A673 (cell line): ENCODE data around the gene RCAN3. TPM values are rescaled to one million over a fixed set of nuclear protein-coding genes. Genes with fewer than 3 reads are reported as not detected.
"Not testable (repeated sequence)": the region's sequence is repeated elsewhere in the genome, so short reads cannot be mapped to it uniquely, and the experiment has no call there.

ENCODE experiments used
- BruUV-seq: library from RNA; stranded (reverse); fragments of 400-500 nt; replicated peaks from 2 replicates; lab custom pipeline; 2021; lab: Mats Ljungman, UMichigan
- CTCF ChIA-PET: fragments of 300-600 bp; sonication (Branson Sonifier 250); formaldehyde crosslinking; loops from one replicate; lab custom pipeline; 2022; ENCODE audit warnings: antibody characterized with exemption; lab: Charles Lee
- POLR2A ChIA-PET: fragments of 300-600 bp; sonication (Branson Sonifier 250); formaldehyde crosslinking; loops from one replicate; lab custom pipeline; 2022; ENCODE audit warnings: antibody characterized with exemption; ENCODE audit not compliant: low non-redundant PET; lab: Charles Lee
- DNase-seq: peaks from one replicate; pipeline ENCODE4 v3.0.0-alpha.2; 2015; ENCODE audit warnings: low spot score
- H3K27ac ChIP-seq: fragments of 200-600 bp; sonication (generic); 2 replicates; pipeline ENCODE4 v1.5.1; 2016; ENCODE audit warnings: mixed run types, low read depth, mild to moderate bottlenecking, mixed read lengths, antibody characterized with exemption, low read length; ENCODE audit not compliant: poor library complexity, severe bottlenecking
- H3K27me3 ChIP-seq: fragments of 200-600 bp; sonication (generic); replicated peaks from 2 replicates; pipeline ENCODE4 v1.6.1; 2017; ENCODE audit warnings: mixed run types, low read depth, mild to moderate bottlenecking, mixed read lengths, antibody characterized with exemption, low read length; ENCODE audit not compliant: insufficient read depth, poor library complexity
- H3K36me3 ChIP-seq: fragments of 200-600 bp; sonication (generic); 2 replicates; pipeline ENCODE4 v1.6.1; 2016; ENCODE audit warnings: mixed run types, mild to moderate bottlenecking, mixed read lengths, antibody characterized with exemption, low read length; ENCODE audit not compliant: insufficient read depth, poor library complexity, severe bottlenecking
- H3K4me1 ChIP-seq: fragments of 200-600 bp; sonication (generic); 2 replicates; pipeline ENCODE4 v1.6.1; 2017; ENCODE audit warnings: mixed run types, mild to moderate bottlenecking, mixed read lengths, antibody characterized with exemption, low read length; ENCODE audit not compliant: insufficient read depth, poor library complexity, severe bottlenecking
- H3K4me3 ChIP-seq: fragments of 200-600 bp; sonication (generic); 2 replicates; pipeline ENCODE4 v1.5.1; 2016; ENCODE audit warnings: low read depth, mixed run types, mild to moderate bottlenecking, mixed read lengths, low read length; ENCODE audit not compliant: poor library complexity, severe bottlenecking
- H3K9me3 ChIP-seq: fragments of 200-600 bp; sonication (generic); 2 replicates; pipeline ENCODE4 v1.6.1; 2016; ENCODE audit warnings: mixed run types, low read depth, mild to moderate bottlenecking, mixed read lengths, antibody characterized with exemption, low read length; ENCODE audit not compliant: poor library complexity, severe bottlenecking
- EZH2 ChIP-seq: fragments of 200-600 bp; sonication (generic); IDR thresholded peaks from 2 replicates; pipeline ENCODE4 v1.6.1; 2017; ENCODE audit warnings: borderline replicate concordance, low read depth, mild to moderate bottlenecking, mixed read lengths, antibody characterized with exemption, low read length; ENCODE audit not compliant: poor library complexity, severe bottlenecking
- intact Hi-C: fragments of 100-400 bp; cut with micrococcal nuclease; formaldehyde crosslinking; loops from one replicate; pipeline ENCODE4 v1.10.0; 2022; ENCODE audit not compliant: unreplicated experiment
- total RNA-seq: library from RNA; stranded (reverse); gene quantifications from 2 replicates; pipeline ENCODE4 v1.2.3, GENCODE V29; 2021
- TF ChIP-seq, protein P1 (sequence below): fragments of 300-800, 200-600 bp; sonication (generic); conservative IDR thresholded peaks from 2 replicates; pipeline ENCODE4 v1.5.1; 2017; ENCODE audit warnings: low read depth, mild to moderate bottlenecking, antibody characterized with exemption, low read length, moderate library complexity, mixed read lengths

The RCAN3 gene
- total RNA-seq, 1 experiment from 2014 or later: 7.4 TPM

- intact Hi-C loops: loop anchor here (10.0 kb wide), 1 partner anchor 87 kb away; no protein-coding TSS in a partner anchor
- Histone ChIP-seq H3K4me3 (no peak overlapping the region), H3K4me1 (no peaks in the 10 kb centered on the region), H3K27ac (no peak overlapping the region), H3K9me3 (no peaks in the 10 kb centered on the region), H3K36me3 (no peaks in the 10 kb centered on the region), H3K27me3 (no peaks in the 10 kb centered on the region)
- POLR2A ChIA-PET: no interaction called here
- CTCF ChIA-PET: no interaction called here
- no peak for DNase-seq
- no peak for TF ChIP-seq EZH2
- TF ChIP-seq, protein P1, sequence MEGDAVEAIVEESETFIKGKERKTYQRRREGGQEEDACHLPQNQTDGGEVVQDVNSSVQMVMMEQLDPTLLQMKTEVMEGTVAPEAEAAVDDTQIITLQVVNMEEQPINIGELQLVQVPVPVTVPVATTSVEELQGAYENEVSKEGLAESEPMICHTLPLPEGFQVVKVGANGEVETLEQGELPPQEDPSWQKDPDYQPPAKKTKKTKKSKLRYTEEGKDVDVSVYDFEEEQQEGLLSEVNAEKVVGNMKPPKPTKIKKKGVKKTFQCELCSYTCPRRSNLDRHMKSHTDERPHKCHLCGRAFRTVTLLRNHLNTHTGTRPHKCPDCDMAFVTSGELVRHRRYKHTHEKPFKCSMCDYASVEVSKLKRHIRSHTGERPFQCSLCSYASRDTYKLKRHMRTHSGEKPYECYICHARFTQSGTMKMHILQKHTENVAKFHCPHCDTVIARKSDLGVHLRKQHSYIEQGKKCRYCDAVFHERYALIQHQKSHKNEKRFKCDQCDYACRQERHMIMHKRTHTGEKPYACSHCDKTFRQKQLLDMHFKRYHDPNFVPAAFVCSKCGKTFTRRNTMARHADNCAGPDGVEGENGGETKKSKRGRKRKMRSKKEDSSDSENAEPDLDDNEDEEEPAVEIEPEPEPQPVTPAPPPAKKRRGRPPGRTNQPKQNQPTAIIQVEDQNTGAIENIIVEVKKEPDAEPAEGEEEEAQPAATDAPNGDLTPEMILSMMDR: no peak
- BruUV-seq: no TSS peak
Observed at GRCh38 chr1:24548070-24548469, 45.4 kb downstream of the RCAN3 start.

DNA sequence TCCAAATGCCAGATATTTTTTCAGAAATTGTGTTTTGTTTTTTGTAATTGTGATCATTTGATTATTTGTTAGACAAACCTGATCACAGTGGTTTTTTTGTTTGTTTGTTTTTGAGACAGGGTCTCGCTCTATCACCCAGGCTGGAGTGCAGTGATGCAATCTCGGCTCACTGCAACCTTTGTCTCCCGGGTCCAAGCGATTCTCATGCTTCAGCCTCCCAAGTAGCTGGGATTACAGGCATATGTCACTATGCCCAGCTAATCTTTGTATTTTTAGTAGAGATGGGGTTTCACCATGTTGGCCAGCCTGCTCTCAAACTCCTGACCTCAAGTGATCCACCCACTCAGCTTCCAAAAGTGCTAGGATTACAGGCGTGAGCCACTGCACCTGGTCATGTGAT is 46.6 kb downstream of the RCAN3 start:
- BruUV-seq, H3K27me3 ChIP-seq, H3K4me1 ChIP-seq, POLR2A ChIA-PET, H3K36me3 ChIP-seq, H3K4me3 ChIP-seq, DNase-seq, CTCF ChIA-PET, H3K27ac ChIP-seq, H3K9me3 ChIP-seq: not testable (repeated sequence)
- intact Hi-C loops: loop anchor here (10.0 kb wide), 1 partner anchor 86 kb away; no protein-coding TSS in a partner anchor

DNA sequence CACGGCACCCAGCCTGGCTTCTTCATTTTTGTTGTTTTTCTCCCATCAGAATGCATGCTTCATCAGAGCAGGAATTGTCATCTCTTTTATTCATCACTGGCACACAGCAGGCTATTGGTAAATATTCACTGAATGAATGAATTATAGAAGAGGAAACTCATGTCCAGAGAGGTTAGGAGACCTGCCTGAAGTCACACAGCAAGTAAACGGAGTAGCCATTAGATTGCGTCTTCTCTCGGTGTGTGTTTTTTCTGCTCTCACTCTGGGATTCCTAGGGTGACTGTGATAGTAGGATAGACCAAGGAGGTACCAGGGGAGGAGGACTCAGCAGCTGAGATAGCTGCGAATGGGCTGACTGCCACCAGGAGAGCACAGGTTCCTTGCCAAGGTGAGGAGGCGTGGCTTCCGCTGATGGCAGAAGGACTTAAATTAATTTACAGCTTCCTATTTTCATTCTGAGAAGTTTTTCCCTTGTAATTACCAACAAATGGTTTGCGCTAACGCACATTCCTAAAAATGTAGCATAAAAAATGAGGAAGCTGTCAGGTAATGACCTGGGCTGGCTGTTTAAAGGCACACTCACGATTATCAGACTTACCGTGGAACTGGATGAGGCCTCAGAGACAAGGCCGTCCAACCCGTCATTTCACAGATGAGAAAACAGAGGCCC is 48.8 kb downstream of the RCAN3 start:
- ChIA-PET POLR2A (no interaction called here), CTCF (no interaction called here)
- TF ChIP-seq, protein P1: no peak
- no peak for TF ChIP-seq EZH2
- intact Hi-C loops: no loop called here
- DNase-seq: no peak
- Histone ChIP-seq H3K27ac (no peak overlapping the region), H3K4me3 (no peak overlapping the region), H3K27me3 (peaks cover 13% of the 10 kb centered on the region), H3K4me1 (no peaks in the 10 kb centered on the region), H3K36me3 (no peaks in the 10 kb centered on the region), H3K9me3 (no peaks in the 10 kb centered on the region)
- no TSS peak for BruUV-seq

GRCh38 chr1:24551960-24552571 is 49.4 kb downstream of the RCAN3 start:
- no TSS peak for BruUV-seq

More at GRCh38 chr1:24551960-24552571, 49.4 kb downstream of the RCAN3 start:
- Histone ChIP-seq H3K4me1 (no peaks in the 10 kb centered on the region), H3K36me3 (no peaks in the 10 kb centered on the region), H3K9me3 (no peaks in the 10 kb centered on the region), H3K27me3 (peaks cover 15% of the 10 kb centered on the region), H3K27ac (no peak overlapping the region), H3K4me3 (no peak overlapping the region)
- DNase-seq: no peak
- ChIA-PET POLR2A (no interaction called here), CTCF (no interaction called here)
- TF ChIP-seq, protein P1: no peak
- TF ChIP-seq EZH2: no peak
- intact Hi-C loops: no loop called here
